Lung (tissue), 12 donors: ENCODE results near the gene RARA. TPM values are rescaled to one million over a fixed set of nuclear protein-coding genes. Genes with fewer than 3 reads are reported as not detected.

Source experiments
- ATAC-seq: fragments of 200-7000 bp; cut with Tn5 transposase; one replicate; pipeline ENCODE4 v1.9.1; 2020; ENCODE audit warnings: moderate number of reproducible peaks; ENCODE audit not compliant: insufficient read depth, low FRiP score
- DNase-seq, 3 donors: peaks; one replicate each; pipeline ENCODE4 v3.0.0-alpha.2; 2013 to 2017
- H3K27ac ChIP-seq, 2 donors: one replicate each; pipeline ENCODE4 v1.5.1; 2013; ENCODE audit warnings: mild to moderate bottlenecking in 2 of 2, moderate library complexity in 2 of 2, control low read depth in 1 of 2, inconsistent platforms in 1 of 2, low read depth in 1 of 2, low read length in 1 of 2
- H3K27me3 ChIP-seq, 3 donors: one replicate each; pipeline ENCODE4 v1.5.1; 2013; ENCODE audit warnings: low read length in 2 of 3; ENCODE audit not compliant: control insufficient read depth in 3 of 3, insufficient read depth in 3 of 3
- H3K36me3 ChIP-seq, 4 donors: one replicate each; pipeline ENCODE4 v1.5.1; 2013; ENCODE audit warnings: low read length in 4 of 4, mild to moderate bottlenecking in 1 of 4, moderate library complexity in 1 of 4; ENCODE audit not compliant: control insufficient read depth in 4 of 4, insufficient read depth in 4 of 4
- H3K4me1 ChIP-seq, 5 donors: one replicate each; pipeline ENCODE4 v1.5.1; 2013; ENCODE audit warnings: low read length in 5 of 5, mild to moderate bottlenecking in 2 of 5, moderate library complexity in 1 of 5; ENCODE audit not compliant: control insufficient read depth in 5 of 5, insufficient read depth in 5 of 5
- H3K4me3 ChIP-seq: one replicate; pipeline ENCODE4 v1.5.1; 2013; ENCODE audit warnings: mild to moderate bottlenecking, control low read depth, moderate library complexity
- H3K9ac ChIP-seq, 2 donors: one replicate each; pipeline ENCODE4 v1.5.1; 2013; ENCODE audit warnings: low read length in 2 of 2, control low read depth in 1 of 2; ENCODE audit not compliant: insufficient read depth in 1 of 2
- H3K9me3 ChIP-seq, 4 donors: one replicate each; pipeline ENCODE4 v1.5.1; 2013; ENCODE audit warnings: low read length in 3 of 4, mild to moderate bottlenecking in 1 of 4, moderate library complexity in 1 of 4; ENCODE audit not compliant: control insufficient read depth in 4 of 4, insufficient read depth in 3 of 4
- CTCF ChIP-seq: IDR thresholded peaks from 2 replicates; pipeline ENCODE4 v1.5.1; 2012; ENCODE audit warnings: mild to moderate bottlenecking; ENCODE audit errors: control extremely low read depth, extremely low read depth
- WGBS, 2 donors: extraction: QIAGEN DNeasy Blood & Tissue Kit; methylation state at CpG; one replicate each; pipeline ENCODE4 v1.1.7; 2013; 5-methylcytosine and 5-hydroxymethylcytosine counted together
- polyA plus RNA-seq, 2 donors: library from polyadenylated mRNA; stranded (reverse); fragments of 200-250 nt; gene quantifications; one replicate each; pipeline ENCODE4 v1.2.1, GENCODE V29; 2013
- total RNA-seq, 2 donors: library from RNA; depleted of rRNA in 1 of 2; stranded (reverse); fragments of >200 nt in 1 of 2; gene quantifications; one replicate each; pipeline ENCODE4 v1.2.1, GENCODE V29; 2014 to 2021
- donor health status: control.
- donor health status: control.
- donor health status: Bipolar disorder and iron deficiency.
- donor health status: healthy.
- donor health status: DM: yes; HTN: yes; CAD: no.

RARA gene
- total and polyA plus RNA-seq, 4 donors, result 36.4 to 75.3 (median 50.8) TPM

DNA sequence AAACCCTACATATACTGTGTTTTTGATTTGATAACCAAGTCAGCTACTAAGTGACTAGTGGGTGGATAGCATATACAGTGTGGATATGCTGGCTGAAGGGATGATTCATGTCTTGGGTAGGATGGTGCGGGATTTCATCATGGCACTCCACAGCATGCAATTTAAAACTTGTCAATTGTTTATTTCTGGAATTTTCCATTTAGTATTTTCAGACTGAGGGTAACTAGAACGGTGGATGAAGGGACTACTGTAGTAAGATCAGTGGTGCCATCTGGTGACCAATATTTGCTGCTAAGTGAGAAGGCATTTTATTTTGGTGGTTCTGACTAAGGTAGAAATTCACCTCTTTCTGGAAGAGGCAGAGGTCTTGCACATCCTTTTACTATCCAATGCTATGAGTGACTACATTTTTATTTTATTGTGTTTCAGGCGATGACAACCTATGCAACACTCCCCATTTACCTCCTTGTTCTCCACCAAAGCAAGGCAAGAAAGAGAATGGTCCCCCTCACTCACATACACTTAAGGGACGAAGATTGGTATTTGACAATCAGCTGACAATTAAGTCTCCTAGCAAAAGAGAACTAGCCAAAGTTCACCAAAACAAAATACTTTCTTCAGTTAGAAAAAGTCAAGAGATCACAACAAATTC is 18.2 kb upstream of the RARA start:
- H3K9me3 ChIP-seq, result no peaks in the 10 kb centered on the region
- DNase-seq (peak in 2 of 3 donors; percentile 57 to 78), ATAC-seq (no peak)
- H3K4me3 ChIP-seq, result no peak overlapping the region
- peaks cover 0 to 4% (median 1%) of the 10 kb centered on the region in 4 donors for H3K36me3 ChIP-seq
- H3K9ac ChIP-seq, result peak overlapping the region in 1 of 2 donors; percentile 38
- 58 to 62% methylated on average over 4 of the region's 4 CpGs for WGBS, 2 donors
- H3K27ac ChIP-seq, result no peak overlapping the region
- H3K27me3 ChIP-seq, result no peaks in the 10 kb centered on the region
- H3K4me1 ChIP-seq, result peaks cover 0 to 6% (median 2%) of the 10 kb centered on the region in 5 donors
- TF ChIP-seq CTCF, result peak; percentile 62

- 86 to 89% methylated on average over 2 of the region's 2 CpGs for WGBS, 2 donors
- Histone ChIP-seq H3K9ac (no peak overlapping the region), H3K27me3 (no peaks in the 10 kb centered on the region)
Observed at GRCh38 chr17:40291281-40291664, 17.7 kb upstream of the RARA start.

GRCh38 chr17:40293363-40293762 is 15.6 kb upstream of the RARA start:
- H3K4me3 ChIP-seq, result no peak overlapping the region
- H3K9ac ChIP-seq, result no peak overlapping the region
- no peak overlapping the region for H3K27ac ChIP-seq
- peaks cover 0 to 3% (median 2%) of the 10 kb centered on the region in 5 donors for H3K4me1 ChIP-seq
- WGBS, 2 donors, result 89 to 95% methylated on average over 1 of the region's 1 CpG
- H3K36me3 ChIP-seq, result peaks cover 0 to 4% (median 2%) of the 10 kb centered on the region in 4 donors
- no peaks in the 10 kb centered on the region for H3K9me3 ChIP-seq
- no peaks in the 10 kb centered on the region for H3K27me3 ChIP-seq
- ATAC-seq (no peak), DNase-seq (no peak)
- no peak for TF ChIP-seq CTCF

More at GRCh38 chr17:40291281-40291664, 17.7 kb upstream of the RARA start:
- no peak for DNase-seq
- TF ChIP-seq CTCF, result no peak
- H3K4me3 ChIP-seq, result no peak overlapping the region
- H3K4me1 ChIP-seq, result peaks cover 0 to 6% (median 2%) of the 10 kb centered on the region in 5 donors
- H3K36me3 ChIP-seq, result peaks cover 0 to 4% (median 1%) of the 10 kb centered on the region in 4 donors
- ATAC-seq, result no peak
- H3K27ac ChIP-seq, result no peak overlapping the region
- no peaks in the 10 kb centered on the region for H3K9me3 ChIP-seq
